ENCODE data around the gene FILIP1L. TPM values are rescaled to one million over a fixed set of nuclear protein-coding genes. Genes with fewer than 3 reads are reported as not detected.
A peak's percentile ranks its signal among the peaks of the same experiment; 100 is the strongest.

FILIP1L gene
- total RNA-seq, 3 donors from 2014 or later = 19.8 to 23.7 (median 23.3) TPM

DNA sequence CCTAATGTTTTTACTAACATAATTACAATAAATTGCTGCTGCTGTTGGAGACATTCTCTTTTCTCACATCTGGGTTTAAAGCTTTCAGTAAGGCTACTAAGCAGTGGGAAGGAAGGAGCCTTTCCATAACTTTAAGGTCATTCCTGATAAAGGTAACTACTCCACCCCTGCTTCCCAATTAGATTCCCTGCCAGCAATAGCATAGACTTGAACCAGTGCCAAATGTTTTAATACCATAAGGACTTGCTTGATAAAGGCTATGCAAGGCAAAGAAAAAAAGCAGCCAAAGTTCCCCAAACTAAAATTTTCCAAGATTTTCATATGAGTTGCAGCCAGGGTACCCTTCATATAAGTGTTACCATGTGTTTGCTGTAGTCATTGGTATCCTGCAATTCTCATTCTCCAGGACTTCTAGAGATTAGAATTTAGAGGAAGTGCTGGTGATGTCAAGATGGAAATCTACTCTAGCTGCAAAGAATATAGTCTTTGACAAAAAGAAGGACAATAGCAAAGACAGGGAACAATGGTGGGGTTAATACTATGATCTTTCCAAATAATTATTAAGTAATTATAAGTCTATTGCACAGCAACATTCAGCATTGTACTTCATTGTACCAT is 106.1 kb downstream of the FILIP1L start:
- Histone ChIP-seq H3K9me3 (no peaks in the 10 kb centered on the region), H3K27ac (no peak overlapping the region), H3K4me1 (no peaks in the 10 kb centered on the region), H3K36me3 (no peaks in the 10 kb centered on the region), H3K4me3 (no peak overlapping the region), H3K27me3 (no peaks in the 10 kb centered on the region)
- DNase-seq (ENCODE audit: low spot score in 2 of 2) = no peak
- intact Hi-C loops (cut with DNase I; ENCODE audit: low total_unique reads) = loop anchor here (10.0 kb wide), 1 partner anchor 87 kb away; no protein-coding TSS in a partner anchor
- TF ChIP-seq POLR2AphosphoS5 (IDR thresholded peaks at IDR 0.05) (no peak), POLR2A (IDR thresholded peaks at IDR 0.05) (no peak)
- TF ChIP-seq, protein P1, sequence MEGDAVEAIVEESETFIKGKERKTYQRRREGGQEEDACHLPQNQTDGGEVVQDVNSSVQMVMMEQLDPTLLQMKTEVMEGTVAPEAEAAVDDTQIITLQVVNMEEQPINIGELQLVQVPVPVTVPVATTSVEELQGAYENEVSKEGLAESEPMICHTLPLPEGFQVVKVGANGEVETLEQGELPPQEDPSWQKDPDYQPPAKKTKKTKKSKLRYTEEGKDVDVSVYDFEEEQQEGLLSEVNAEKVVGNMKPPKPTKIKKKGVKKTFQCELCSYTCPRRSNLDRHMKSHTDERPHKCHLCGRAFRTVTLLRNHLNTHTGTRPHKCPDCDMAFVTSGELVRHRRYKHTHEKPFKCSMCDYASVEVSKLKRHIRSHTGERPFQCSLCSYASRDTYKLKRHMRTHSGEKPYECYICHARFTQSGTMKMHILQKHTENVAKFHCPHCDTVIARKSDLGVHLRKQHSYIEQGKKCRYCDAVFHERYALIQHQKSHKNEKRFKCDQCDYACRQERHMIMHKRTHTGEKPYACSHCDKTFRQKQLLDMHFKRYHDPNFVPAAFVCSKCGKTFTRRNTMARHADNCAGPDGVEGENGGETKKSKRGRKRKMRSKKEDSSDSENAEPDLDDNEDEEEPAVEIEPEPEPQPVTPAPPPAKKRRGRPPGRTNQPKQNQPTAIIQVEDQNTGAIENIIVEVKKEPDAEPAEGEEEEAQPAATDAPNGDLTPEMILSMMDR (IDR thresholded peaks at IDR 0.05) = no peak

DNA sequence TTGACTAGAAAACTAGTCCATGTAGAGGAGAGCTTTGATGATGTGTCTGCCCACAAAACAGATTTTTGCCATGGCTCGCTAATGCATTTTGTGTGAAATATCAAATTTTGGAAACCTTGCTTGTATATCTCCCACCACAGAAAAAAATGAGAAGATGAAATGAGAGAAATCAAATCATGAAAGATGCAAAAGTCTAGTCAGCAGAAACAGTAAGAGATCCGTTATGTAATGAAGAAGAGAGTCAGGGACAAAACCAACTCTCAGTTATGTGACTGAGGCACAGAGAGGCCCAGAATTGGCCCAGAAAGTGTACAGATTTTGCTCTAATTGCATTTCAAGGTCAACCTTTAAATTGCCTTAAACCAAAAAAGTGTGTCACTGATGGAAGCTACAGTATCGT is 107.0 kb downstream of the FILIP1L start:
- Histone ChIP-seq H3K27me3 (no peaks in the 10 kb centered on the region), H3K36me3 (no peaks in the 10 kb centered on the region), H3K9me3 (no peaks in the 10 kb centered on the region), H3K4me3 (no peak overlapping the region), H3K27ac (no peak overlapping the region), H3K4me1 (no peaks in the 10 kb centered on the region)
- no peak for DNase-seq (ENCODE audit: low spot score in 2 of 2)
- intact Hi-C loops (cut with DNase I; ENCODE audit: low total_unique reads) = loop anchor here (10.0 kb wide), 1 partner anchor 87 kb away; no protein-coding TSS in a partner anchor
- TF ChIP-seq, protein P1 (IDR thresholded peaks at IDR 0.05) = no peak

DNA sequence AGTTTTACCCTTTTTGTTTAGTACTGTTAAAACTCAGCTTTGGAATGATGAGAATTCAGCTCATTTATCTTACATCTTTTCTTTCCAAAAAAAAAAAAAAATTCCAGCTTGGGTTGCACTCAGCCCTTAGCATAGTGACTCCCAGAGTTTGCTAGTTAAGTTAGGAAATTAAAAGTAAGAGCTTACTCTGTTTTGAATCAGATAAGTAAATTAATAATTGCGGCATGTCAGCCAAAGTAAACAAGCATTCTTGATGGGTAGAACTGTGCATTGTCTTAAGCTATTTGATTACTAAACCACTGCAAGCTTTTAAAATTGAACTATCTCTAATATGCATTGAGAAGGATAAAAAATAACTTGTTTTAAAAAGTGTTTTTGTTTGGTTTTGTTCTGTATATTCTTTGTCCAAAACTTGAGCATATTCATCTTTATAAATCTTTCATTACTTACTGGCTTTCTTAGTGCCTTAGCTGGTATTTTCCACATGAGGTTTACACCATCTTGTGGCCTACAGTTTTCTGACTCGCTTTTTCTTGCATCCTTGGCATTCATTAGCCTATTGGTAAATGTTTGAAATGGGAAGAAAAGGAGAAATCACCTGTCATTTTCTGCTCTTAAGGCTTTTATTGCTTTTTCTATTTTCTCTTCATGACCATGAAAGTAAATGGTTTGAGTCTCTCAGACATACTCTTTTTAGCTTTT is 107.6 kb downstream of the FILIP1L start:
- H3K27ac ChIP-seq = no peak overlapping the region
- TF ChIP-seq POLR2AphosphoS5 (IDR thresholded peaks at IDR 0.05) (no peak), POLR2A (IDR thresholded peaks at IDR 0.05) (no peak)
- TF ChIP-seq, protein P1 (IDR thresholded peaks at IDR 0.05) = no peak
- no peaks in the 10 kb centered on the region for H3K4me1 ChIP-seq
- DNase-seq (ENCODE audit: low spot score in 2 of 2) = no peak
- H3K27me3 ChIP-seq = no peaks in the 10 kb centered on the region
- intact Hi-C loops (cut with DNase I; ENCODE audit: low total_unique reads) = loop anchor here (10.0 kb wide), 1 partner anchor 88 kb away; no protein-coding TSS in a partner anchor
- no peaks in the 10 kb centered on the region for H3K36me3 ChIP-seq
- no peaks in the 10 kb centered on the region for H3K9me3 ChIP-seq
- no peak overlapping the region for H3K4me3 ChIP-seq

DNA sequence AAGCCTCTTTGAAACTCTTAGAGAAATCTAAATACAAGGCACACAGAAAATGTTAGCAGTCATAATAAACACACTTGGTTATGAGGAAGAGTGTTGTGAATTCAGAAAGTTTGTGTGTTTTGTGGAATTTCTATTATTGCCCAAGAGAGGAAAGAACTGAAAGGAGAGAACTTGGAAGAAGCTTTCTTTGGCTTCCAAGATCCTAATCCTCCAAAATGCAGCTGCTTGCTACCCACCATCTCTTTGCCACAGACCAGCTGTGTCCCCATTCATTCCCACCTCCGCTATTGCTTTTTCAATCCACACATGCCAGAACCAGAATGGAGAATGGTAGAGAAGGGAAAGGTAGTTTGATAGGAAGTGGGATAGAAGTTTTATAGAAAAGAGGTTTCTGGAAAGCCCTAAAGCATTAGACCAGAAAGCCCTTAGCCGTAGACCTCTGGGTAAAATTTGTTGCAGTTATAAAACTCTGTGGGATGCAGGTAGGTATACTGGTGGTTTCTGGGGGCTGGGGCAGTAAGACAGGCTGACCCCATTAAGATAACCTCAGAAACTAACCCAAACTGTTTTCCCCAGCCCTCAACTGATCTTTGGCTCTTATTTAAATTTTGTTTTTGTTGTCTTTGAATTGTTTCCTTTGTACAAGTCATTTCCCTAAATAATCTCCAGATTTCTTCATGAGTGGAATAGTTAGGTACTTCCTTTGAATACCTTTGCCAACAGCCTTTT is 108.5 kb downstream of the FILIP1L start:
- Histone ChIP-seq H3K27ac (peak overlapping the region; percentile 10 to 20), H3K4me1 (no peaks in the 10 kb centered on the region), H3K27me3 (no peaks in the 10 kb centered on the region), H3K4me3 (no peak overlapping the region), H3K36me3 (no peaks in the 10 kb centered on the region), H3K9me3 (no peaks in the 10 kb centered on the region)
- intact Hi-C loops (cut with DNase I; ENCODE audit: low total_unique reads) = loop anchor here (10.0 kb wide), 1 partner anchor 89 kb away; no protein-coding TSS in a partner anchor
- DNase-seq (ENCODE audit: low spot score in 2 of 2) = no peak
- TF ChIP-seq POLR2AphosphoS5 (IDR thresholded peaks at IDR 0.05) = no peak
- no peak for TF ChIP-seq POLR2A (IDR thresholded peaks at IDR 0.05)
- TF ChIP-seq, protein P1 (IDR thresholded peaks at IDR 0.05) = no peak

Data from breast epithelium (tissue), 4 donors.